Endothelial cell of umbilical vein (primary cell): ENCODE results near the gene OVOL2. TPM values are rescaled to one million over a fixed set of nuclear protein-coding genes. Genes with fewer than 3 reads are reported as not detected.

ENCODE experiments used
- BruUV-seq: library from RNA; stranded (reverse); fragments of 400-500 nt; replicated peaks from 2 replicates; lab custom pipeline; 2021; lab: Mats Ljungman, UMichigan
- CTCF ChIA-PET: fragments of 300-600, 350-600 bp; sonication (Branson Sonifier 250); formaldehyde crosslinking; loops from one replicate; lab custom pipeline; 2021; ENCODE audit warnings: antibody characterized with exemption, inconsistent platforms; lab: Charles Lee
- POLR2A ChIA-PET: fragments of 300-600, 350-600 bp; sonication (Branson Sonifier 250); formaldehyde crosslinking; loops from one replicate; lab custom pipeline; 2021; ENCODE audit warnings: antibody characterized with exemption, inconsistent platforms; lab: Charles Lee
- DNase-seq: peaks from one replicate; pipeline ENCODE4 v3.0.0-alpha.2; 2011; ENCODE audit warnings: low read depth, low spot score
- FAIRE-seq: peaks from 2 replicates; lab custom pipeline; 2011; peaks lifted over from hg19 to GRCh38; lab: Jason Lieb, UNC
- H2AFZ ChIP-seq: 2 replicates; pipeline ENCODE4 v1.6.0; 2012; ENCODE audit warnings: low read depth, low read length, control low read depth, inconsistent platforms
- H3K27ac ChIP-seq: 2 replicates; pipeline ENCODE4 v1.5.1; 2011; ENCODE audit warnings: low read depth, mild to moderate bottlenecking, control low read depth, low read length, moderate library complexity; ENCODE audit not compliant: insufficient read depth
- H3K27me3 ChIP-seq, 2 experiments: 2 replicates each; pipeline versions ENCODE4 v1.6.0 to v1.6.1; 2011; ENCODE audit warnings: low read length in 2 of 2, mixed read lengths in 1 of 2; ENCODE audit not compliant: control insufficient read depth in 2 of 2, insufficient read depth in 2 of 2
- H3K36me3 ChIP-seq, 2 experiments: 2 replicates in 1 of 2; 3 replicates in 1 of 2; pipeline ENCODE4 v1.5.1; 2011; ENCODE audit warnings: low read length in 2 of 2, mild to moderate bottlenecking in 1 of 2, moderate library complexity in 1 of 2; ENCODE audit not compliant: control insufficient read depth in 2 of 2, insufficient read depth in 2 of 2; ENCODE audit errors: extremely low read depth in 1 of 2
- H3K4me1 ChIP-seq: 3 replicates; pipeline ENCODE4 v1.5.1; 2011; ENCODE audit warnings: mild to moderate bottlenecking, low read length; ENCODE audit not compliant: control insufficient read depth, insufficient read depth; ENCODE audit errors: extremely low read depth
- H3K4me2 ChIP-seq: 2 replicates; pipeline ENCODE4 v1.6.1; 2011; ENCODE audit warnings: low read length, control low read depth, mixed read lengths; ENCODE audit not compliant: insufficient read depth
- H3K4me3 ChIP-seq, 3 experiments: fragments of 200-600 bp in 1 of 3; sonication (generic), shearing (Covaris generic) in 1 of 3; replicated peaks in 1 of 3; 2 replicates each; pipeline ENCODE4 v1.5.1; 2011 to 2016; ENCODE audit warnings: control low read depth in 3 of 3, low read length in 3 of 3, mild to moderate bottlenecking in 2 of 3, inconsistent platforms in 1 of 3, low read depth in 1 of 3, moderate library complexity in 1 of 3; ENCODE audit not compliant: insufficient read depth in 1 of 3
- H3K79me2 ChIP-seq: 2 replicates; pipeline ENCODE4 v1.6.0; 2012; ENCODE audit warnings: low read length, inconsistent platforms; ENCODE audit not compliant: control insufficient read depth, insufficient read depth
- H3K9ac ChIP-seq: replicated peaks from 2 replicates; pipeline ENCODE3; 2011; ENCODE audit warnings: low read length, control low read depth; ENCODE audit not compliant: insufficient read depth; ENCODE audit errors: extremely low read depth
- H3K9me1 ChIP-seq: replicated peaks from 3 replicates; pipeline ENCODE4 v1.6.0; 2011; ENCODE audit warnings: mild to moderate bottlenecking, low read length; ENCODE audit not compliant: control insufficient read depth, insufficient read depth; ENCODE audit errors: extremely low read depth
- H3K9me3 ChIP-seq: replicated peaks from 2 replicates; pipeline ENCODE4 v1.5.1; 2012; ENCODE audit warnings: low read length, inconsistent platforms; ENCODE audit not compliant: control insufficient read depth, insufficient read depth
- H4K20me1 ChIP-seq: replicated peaks from 2 replicates; pipeline ENCODE3; 2011; ENCODE audit warnings: mild to moderate bottlenecking, low read length; ENCODE audit not compliant: control insufficient read depth, insufficient read depth; ENCODE audit errors: extremely low read depth
- EZH2 ChIP-seq: IDR thresholded peaks from 2 replicates; pipeline ENCODE4 v1.6.1; 2012; ENCODE audit warnings: borderline replicate concordance, low read depth, mild to moderate bottlenecking, moderate library complexity, low read length, inconsistent platforms; ENCODE audit not compliant: severe bottlenecking
- GATA2 ChIP-seq: IDR thresholded peaks from 2 replicates; pipeline ENCODE4 v1.7.0; 2011; ENCODE audit warnings: low read depth, mild to moderate bottlenecking, moderate library complexity, mixed read lengths, low read length; ENCODE audit not compliant: insufficient read length, insufficient read depth
- dilution Hi-C: fragments of 300-500 bp; cut with MboI; formaldehyde crosslinking; loops from one replicate; pipeline ENCODE4 v1.15.0; 2019; ENCODE audit warnings: low sequenced_read_pairs; ENCODE audit not compliant: extremely low pct_ligation_motif_present
- intact Hi-C: fragments of 100-400 bp; cut with micrococcal nuclease; formaldehyde crosslinking; loops from one replicate; pipeline ENCODE4 v1.10.0; 2022
- polyA plus RNA-seq, 4 experiments: library from polyadenylated mRNA; depleted of rRNA in 3 of 4; stranded (reverse) in 3 of 4; unstranded in 1 of 4; fragments of >200 nt; gene quantifications; 2 replicates each; pipeline versions ENCODE4 v1.2.1 to v1.2.3, GENCODE V29; 2011 to 2012; ENCODE audit warnings: missing spikeins in 1 of 4
- total RNA-seq: library from RNA; stranded (reverse); gene quantifications from 2 replicates; pipeline ENCODE4 v1.2.3, GENCODE V29; 2021
- TF ChIP-seq, protein P1 (sequence below), 2 donors: IDR thresholded peaks; 1 replicate in 1 of 2; 2 replicates in 1 of 2; pipeline ENCODE4 v1.5.1; 2011; ENCODE audit warnings: low read length in 2 of 2, mild to moderate bottlenecking in 2 of 2, moderate library complexity in 2 of 2, control low read depth in 1 of 2, inconsistent platforms in 1 of 2, low read depth in 1 of 2; ENCODE audit not compliant: insufficient read depth in 1 of 2; ENCODE audit errors: extremely low read depth in 1 of 2

The OVOL2 gene
- total and polyA plus RNA-seq, 2 donors (not counting 3 experiments of a cell fraction or from before 2014, with no cell fraction given): not detected

DNA sequence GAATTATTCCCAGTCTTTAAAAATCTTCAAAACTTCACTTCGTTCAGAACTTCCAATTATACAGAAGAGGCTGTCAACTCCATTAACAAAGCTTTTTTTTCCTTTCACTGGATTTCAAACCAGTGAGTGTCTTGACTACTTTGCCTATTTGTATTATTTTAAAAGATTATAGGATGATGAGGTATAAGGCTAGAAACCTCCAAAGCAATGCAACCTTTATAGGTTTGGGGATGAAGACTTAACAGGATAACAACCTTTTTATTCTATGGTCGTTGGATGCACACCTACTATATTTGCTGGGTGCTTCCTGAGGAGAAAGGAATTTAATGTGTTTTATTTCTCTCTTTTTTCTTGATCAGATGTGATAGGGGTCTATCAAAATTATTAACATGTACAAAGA is 1.9 kb upstream of the OVOL2 start:
- no peak overlapping the region for H3K9ac ChIP-seq
- ChIA-PET CTCF (no interaction called here), POLR2A (no interaction called here)
- no peak overlapping the region for H3K4me2 ChIP-seq
- peaks cover 45 to 64% of the 10 kb centered on the region in 2 experiments for H3K27me3 ChIP-seq
- DNase-seq (no peak), FAIRE-seq (no peak)
- no peaks in the 10 kb centered on the region for H3K36me3 ChIP-seq
- H3K4me3 ChIP-seq: no peak overlapping the region
- no peaks in the 10 kb centered on the region for H3K9me3 ChIP-seq
- no peaks in the 10 kb centered on the region for H3K79me2 ChIP-seq
- H4K20me1 ChIP-seq: no peaks in the 10 kb centered on the region
- H3K4me1 ChIP-seq: no peaks in the 10 kb centered on the region
- H2AFZ ChIP-seq: no peak overlapping the region
- H3K9me1 ChIP-seq: no peaks in the 10 kb centered on the region
- TF ChIP-seq, protein P1, sequence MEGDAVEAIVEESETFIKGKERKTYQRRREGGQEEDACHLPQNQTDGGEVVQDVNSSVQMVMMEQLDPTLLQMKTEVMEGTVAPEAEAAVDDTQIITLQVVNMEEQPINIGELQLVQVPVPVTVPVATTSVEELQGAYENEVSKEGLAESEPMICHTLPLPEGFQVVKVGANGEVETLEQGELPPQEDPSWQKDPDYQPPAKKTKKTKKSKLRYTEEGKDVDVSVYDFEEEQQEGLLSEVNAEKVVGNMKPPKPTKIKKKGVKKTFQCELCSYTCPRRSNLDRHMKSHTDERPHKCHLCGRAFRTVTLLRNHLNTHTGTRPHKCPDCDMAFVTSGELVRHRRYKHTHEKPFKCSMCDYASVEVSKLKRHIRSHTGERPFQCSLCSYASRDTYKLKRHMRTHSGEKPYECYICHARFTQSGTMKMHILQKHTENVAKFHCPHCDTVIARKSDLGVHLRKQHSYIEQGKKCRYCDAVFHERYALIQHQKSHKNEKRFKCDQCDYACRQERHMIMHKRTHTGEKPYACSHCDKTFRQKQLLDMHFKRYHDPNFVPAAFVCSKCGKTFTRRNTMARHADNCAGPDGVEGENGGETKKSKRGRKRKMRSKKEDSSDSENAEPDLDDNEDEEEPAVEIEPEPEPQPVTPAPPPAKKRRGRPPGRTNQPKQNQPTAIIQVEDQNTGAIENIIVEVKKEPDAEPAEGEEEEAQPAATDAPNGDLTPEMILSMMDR (IDR thresholded peaks at IDR 0.05; ENCODE audit: extremely low read depth in 1 of 2, insufficient read depth in 1 of 2, low read depth in 1 of 2, low read length in 2 of 2): no peak
- no peak overlapping the region for H3K27ac ChIP-seq
- dilution Hi-C loops: no loop called here
- intact Hi-C loops: no loop called here
- no TSS peak for BruUV-seq

DNA sequence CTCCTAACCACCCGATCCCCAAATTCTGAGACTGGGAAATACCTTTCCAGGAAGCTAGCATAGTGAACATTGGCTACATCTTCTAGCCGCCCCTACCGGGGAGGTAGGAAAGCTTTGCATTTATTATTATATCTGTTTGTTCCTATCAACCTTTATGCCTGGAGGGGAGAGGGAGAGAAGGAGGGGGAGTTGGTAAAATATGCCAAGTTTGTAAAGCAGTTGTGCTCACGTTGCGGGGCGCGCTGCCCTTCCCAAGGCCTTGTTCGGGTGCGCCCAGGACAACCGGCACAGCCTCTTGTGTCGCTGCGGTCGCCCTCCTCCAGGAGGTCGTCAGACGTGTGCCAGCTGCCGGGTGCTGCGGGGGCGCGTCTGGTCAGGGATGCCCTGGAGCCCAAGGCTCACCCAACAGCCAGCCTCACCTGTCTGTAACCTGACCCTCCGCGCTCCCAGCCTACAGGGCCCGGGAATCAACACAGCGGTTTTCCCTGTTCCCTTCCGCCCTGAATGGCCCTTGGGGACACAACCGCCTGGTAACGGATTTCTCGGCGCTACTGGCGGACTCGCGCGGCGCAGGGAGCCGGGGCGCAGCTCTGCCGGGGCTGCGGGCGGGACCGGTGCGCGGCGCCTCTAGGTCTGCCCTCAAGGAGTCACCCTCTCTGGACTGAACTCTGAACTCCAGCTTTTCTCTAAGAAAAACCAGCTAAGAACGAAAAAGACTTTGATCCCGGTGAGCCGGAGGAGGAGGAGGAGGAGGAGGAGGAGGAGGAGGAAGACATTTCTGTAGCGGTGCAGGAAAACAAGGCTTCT is 1.1 kb upstream of the OVOL2 start:
- dilution Hi-C loops: no loop called here
- Histone ChIP-seq H3K9me1 (no peaks in the 10 kb centered on the region), H3K27me3 (peaks cover 49 to 67% of the 10 kb centered on the region in 2 experiments), H3K4me3 (no peak overlapping the region), H3K79me2 (no peaks in the 10 kb centered on the region), H3K36me3 (no peaks in the 10 kb centered on the region), H3K27ac (no peak overlapping the region), H3K4me2 (no peak overlapping the region), H3K9ac (no peak overlapping the region), H3K4me1 (no peaks in the 10 kb centered on the region), H4K20me1 (no peaks in the 10 kb centered on the region), H3K9me3 (no peaks in the 10 kb centered on the region), H2AFZ (no peak overlapping the region)
- DNase-seq (no peak), FAIRE-seq (no peak)
- no TSS peak for BruUV-seq
- POLR2A ChIA-PET: no interaction called here
- intact Hi-C loops: no loop called here
- TF ChIP-seq EZH2 (peak; percentile 81), GATA2 (no peak)
- CTCF ChIA-PET: no interaction called here
